ENCODE results near the gene HARS1.

GRCh38 chr5:140631831-140632365 lies 59.3 kb downstream of the HARS1 start:
- TF ChIP-seq CTCF (IDR thresholded peaks at IDR 0.05), result no peak
- no peak for TF ChIP-seq EP300 (IDR thresholded peaks at IDR 0.05)
- no peak for TF ChIP-seq POLR2AphosphoS5 (IDR thresholded peaks at IDR 0.05)
